Measurements from ENCODE around the gene NRXN3. TPM values are rescaled to one million over a fixed set of nuclear protein-coding genes. Genes with fewer than 3 reads are reported as not detected.

The NRXN3 gene
- total RNA-seq, 1 donor, result 0.27 TPM

DNA sequence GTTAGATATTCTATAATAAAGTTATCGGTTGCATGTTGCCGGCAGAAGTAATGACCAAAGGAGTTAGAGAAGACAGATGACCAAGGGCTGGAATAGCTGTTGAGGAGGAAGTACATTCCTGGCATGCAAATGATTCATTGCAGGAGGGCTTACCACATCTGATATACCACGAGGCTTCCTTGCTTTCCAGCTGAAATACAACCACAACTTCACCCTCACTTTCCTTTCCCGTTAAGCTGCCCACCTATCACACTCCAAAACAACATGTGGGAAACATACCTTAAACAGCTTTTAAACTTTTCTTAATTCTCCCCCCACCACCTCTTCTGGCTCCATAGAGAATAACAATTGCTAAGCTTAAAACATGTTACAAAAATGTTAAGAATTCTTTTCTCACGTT is 594.1 kb downstream of the NRXN3 start:
- DNase-seq (ENCODE audit: low read depth in 2 of 3, low spot score in 2 of 3), result no peak

- DNase-seq (ENCODE audit: low read depth in 2 of 3, low spot score in 2 of 3), result no peak
Observed at GRCh38 chr14:78764645-78765044, 594.5 kb downstream of the NRXN3 start.

DNA sequence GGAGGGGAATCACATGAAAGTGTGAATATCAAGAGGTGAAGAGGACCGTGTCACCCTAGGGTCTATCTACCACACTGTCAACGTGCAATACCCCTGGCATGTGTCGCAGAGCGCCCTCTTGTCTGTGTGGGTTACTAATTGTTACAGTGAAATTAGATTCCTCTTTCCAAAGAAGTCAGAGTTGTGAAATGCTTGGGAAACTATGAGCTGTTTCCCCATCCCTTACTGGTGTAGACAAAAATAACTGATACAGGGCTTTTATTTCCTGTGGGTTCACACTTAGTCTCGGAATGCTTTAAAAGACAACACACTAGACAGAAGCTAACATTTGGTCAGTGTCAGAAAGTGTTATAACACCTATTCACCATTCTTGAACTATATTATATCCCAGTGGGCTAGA is 597.3 kb downstream of the NRXN3 start:
- no peak for DNase-seq (ENCODE audit: low read depth in 2 of 3, low spot score in 2 of 3)

GRCh38 chr14:78782551-78782950 is 612.4 kb downstream of the NRXN3 start:
- no peak for DNase-seq (ENCODE audit: low read depth in 2 of 3, low spot score in 2 of 3)

- DNase-seq (ENCODE audit: low read depth in 2 of 3, low spot score in 2 of 3), result no peak
Observed at GRCh38 chr14:78785265-78785664, 615.1 kb downstream of the NRXN3 start.

GRCh38 chr14:78788467-78789360 is 618.5 kb downstream of the NRXN3 start:
- DNase-seq (ENCODE audit: low read depth in 2 of 3, low spot score in 2 of 3), result no peak

GRCh38 chr14:78790271-78790670 is 620.1 kb downstream of the NRXN3 start:
- DNase-seq (ENCODE audit: low read depth in 2 of 3, low spot score in 2 of 3), result no peak

DNA sequence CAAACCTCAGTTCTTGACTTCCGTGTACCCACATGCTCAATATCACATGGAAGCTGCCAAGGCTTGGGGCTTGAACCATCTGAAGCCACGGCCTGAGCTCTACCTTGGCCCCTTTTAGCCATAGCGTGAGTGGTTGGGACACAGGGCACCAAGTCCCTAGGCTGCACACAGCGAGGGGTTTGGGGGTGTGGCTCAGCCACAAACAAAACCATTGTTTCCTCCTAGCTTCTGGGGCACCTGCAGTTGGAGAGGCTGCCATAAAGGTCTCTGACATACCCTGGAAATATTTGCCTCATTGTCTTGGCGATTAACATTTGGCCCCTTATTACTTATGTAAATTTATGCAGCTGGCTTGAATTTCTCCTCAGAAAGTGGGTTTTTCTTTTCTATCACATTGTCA is 628.6 kb downstream of the NRXN3 start:
- DNase-seq (ENCODE audit: low read depth in 2 of 3, low spot score in 2 of 3), result no peak

GRCh38 chr14:78805570-78805969 is 635.4 kb downstream of the NRXN3 start:
- no peak for DNase-seq (ENCODE audit: low read depth in 2 of 3, low spot score in 2 of 3)

GRCh38 chr14:78823035-78823434 is 652.9 kb downstream of the NRXN3 start:
- no peak for DNase-seq (ENCODE audit: low read depth in 2 of 3, low spot score in 2 of 3)

DNA sequence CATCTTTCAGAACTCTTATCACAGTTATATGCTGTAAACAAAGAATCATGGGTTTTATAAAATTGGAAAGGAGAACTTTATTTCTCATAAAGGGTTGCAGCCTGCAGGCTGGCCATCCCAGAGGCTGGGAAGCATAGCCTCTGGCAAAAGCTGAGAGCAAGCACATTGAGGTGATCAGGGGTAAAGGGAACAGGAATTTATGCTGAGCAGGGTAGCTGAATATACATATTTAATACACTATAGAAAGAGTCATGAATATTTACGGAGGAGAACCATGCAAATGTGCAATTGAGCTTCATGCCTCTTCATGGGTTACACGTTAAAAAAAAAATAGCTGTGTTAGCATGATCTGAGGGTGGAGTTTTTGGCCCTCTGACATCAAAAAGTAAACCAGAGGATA is 653.3 kb downstream of the NRXN3 start:
- no peak for DNase-seq (ENCODE audit: low read depth in 2 of 3, low spot score in 2 of 3)

DNA sequence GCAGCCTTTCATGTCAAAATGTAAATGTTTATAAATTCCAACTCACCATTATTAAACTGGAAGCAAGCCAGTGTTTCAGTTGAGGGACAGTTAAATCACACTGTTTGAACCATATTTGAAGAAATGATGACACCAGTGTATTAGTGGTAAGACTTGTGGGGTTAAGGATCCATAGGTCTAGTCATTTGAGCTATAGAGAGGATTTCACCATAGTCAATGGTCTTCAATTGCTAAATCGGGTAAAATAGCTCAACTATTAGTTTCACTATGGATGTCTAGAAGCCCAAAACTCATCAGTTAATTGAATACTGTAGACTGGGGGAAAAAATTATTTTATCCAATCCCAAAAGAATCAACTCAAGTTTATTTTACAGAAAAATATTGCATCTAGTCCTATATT is 659.1 kb downstream of the NRXN3 start:
- no peak for DNase-seq (ENCODE audit: low read depth in 2 of 3, low spot score in 2 of 3)

GRCh38 chr14:78834766-78835451 is 664.7 kb downstream of the NRXN3 start:
- DNase-seq (ENCODE audit: low read depth in 2 of 3, low spot score in 2 of 3), result no peak

GRCh38 chr14:78835909-78836308 is 665.7 kb downstream of the NRXN3 start:
- no peak for DNase-seq (ENCODE audit: low read depth in 2 of 3, low spot score in 2 of 3)

DNA sequence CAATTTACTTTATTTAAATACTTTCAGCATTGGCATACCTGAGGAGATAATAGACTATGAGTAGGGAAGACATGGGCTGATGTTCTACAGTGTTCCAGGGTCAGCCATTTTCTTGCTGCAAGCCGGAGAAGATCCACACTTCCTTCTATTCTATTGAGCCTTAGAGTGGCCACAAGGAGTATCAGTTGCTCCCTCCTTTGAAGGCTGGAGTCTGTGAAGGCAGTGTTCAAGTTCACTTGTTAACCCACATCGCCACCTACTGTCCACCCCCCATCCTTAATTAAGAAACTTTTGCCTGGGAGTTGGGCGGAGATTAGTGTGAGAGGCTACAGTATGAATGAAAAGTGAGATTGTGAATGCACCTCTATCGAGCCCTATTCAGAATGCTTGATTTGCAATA is 666.6 kb downstream of the NRXN3 start:
- peak in 2 of 3 donors; percentile 5 to 21 for DNase-seq (ENCODE audit: low read depth in 2 of 3, low spot score in 2 of 3)

GRCh38 chr14:78838959-78839358 is 668.8 kb downstream of the NRXN3 start:
- no peak for DNase-seq (ENCODE audit: low read depth in 2 of 3, low spot score in 2 of 3)

DNA sequence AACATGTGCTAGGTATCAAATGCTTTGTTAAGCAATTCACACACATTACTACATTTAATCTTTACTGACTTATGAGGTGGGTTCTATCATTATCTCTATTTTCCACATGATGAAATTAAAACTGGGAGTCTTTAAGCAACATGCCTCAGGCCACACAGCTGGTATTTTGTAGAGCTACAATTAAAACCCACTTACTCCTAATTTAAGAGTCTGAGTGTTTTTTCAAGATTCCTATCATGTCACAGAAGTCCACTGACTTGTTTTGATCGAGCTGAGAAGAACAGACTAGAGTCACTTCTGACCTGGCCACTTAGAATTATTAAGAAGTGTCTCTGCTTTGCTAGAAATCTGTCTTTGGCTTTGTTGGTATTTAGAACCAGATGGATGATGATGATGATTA is 670.7 kb downstream of the NRXN3 start:
- DNase-seq (ENCODE audit: low read depth in 2 of 3, low spot score in 2 of 3), result no peak

DNA sequence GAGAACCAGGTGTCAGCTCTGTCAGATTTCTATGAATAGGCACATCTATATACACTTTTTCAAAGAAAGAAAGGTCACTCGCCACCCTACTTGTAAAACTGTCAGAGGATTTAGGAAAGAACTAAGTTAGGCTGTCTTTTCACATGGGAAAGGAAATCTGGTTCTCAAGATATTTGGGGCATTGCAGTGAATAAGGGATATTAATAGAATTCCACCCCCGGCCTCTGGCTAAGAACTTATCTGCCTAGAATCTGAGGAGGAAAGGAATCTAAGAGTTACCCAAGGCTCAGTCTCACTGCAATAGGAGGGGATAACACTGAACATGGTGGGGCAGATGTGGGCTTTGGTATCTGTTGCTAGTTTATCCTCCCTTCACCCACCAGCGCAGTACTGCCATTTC is 677.6 kb downstream of the NRXN3 start:
- no peak for DNase-seq (ENCODE audit: low read depth in 2 of 3, low spot score in 2 of 3)

GRCh38 chr14:78848234-78848820 is 678.2 kb downstream of the NRXN3 start:
- DNase-seq (ENCODE audit: low read depth in 2 of 3, low spot score in 2 of 3), result peak in 2 of 3 donors; percentile 3 to 21

DNA sequence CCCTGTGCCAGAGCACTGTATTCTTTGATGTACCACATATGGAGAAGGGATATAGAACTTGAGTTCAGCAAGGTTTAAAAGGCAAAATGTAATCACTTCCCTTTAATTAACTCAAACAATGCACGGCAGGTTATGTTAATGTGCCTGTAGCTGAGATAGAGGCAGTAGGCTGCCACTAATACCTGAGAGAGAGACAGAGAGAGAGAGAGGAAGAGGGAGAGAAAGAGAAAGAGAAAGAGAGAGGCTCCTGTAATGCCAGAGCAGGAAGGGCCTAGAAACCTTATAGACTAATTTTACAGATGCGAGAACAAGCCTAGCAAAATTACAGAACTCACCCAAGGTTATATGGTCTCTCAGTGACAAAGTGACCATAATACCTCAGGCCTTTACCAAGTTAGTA is 679.8 kb downstream of the NRXN3 start:
- DNase-seq (ENCODE audit: low read depth in 2 of 3, low spot score in 2 of 3), result no peak

DNA sequence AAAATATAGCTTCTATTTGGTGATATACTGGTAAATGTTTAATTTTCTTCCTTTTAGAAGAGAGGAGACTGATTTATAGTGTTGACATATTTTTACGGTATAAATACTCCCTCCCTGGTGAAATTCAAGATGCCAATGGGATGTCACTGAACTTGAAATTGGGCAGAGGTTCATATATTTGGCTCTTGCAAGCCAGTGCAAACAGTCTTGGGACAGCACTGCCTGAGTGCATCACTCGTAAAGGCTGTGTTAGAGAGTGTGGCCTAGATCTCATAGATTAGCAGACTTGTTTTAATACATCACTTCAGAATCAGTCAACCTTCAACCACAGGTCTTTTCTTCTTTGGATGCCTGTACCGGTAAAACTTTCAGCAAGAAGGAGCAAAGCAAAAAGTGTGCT is 681.0 kb downstream of the NRXN3 start:
- no peak for DNase-seq (ENCODE audit: low read depth in 2 of 3, low spot score in 2 of 3)

GRCh38 chr14:78852040-78852439 is 681.9 kb downstream of the NRXN3 start:
- no peak for DNase-seq (ENCODE audit: low read depth in 2 of 3, low spot score in 2 of 3)
